ENCODE results near the gene NAT16.
"Not testable (repeated sequence)": the region's sequence is repeated elsewhere in the genome, so short reads cannot be mapped to it uniquely, and the experiment has no call there.

Gene NAT16

DNA sequence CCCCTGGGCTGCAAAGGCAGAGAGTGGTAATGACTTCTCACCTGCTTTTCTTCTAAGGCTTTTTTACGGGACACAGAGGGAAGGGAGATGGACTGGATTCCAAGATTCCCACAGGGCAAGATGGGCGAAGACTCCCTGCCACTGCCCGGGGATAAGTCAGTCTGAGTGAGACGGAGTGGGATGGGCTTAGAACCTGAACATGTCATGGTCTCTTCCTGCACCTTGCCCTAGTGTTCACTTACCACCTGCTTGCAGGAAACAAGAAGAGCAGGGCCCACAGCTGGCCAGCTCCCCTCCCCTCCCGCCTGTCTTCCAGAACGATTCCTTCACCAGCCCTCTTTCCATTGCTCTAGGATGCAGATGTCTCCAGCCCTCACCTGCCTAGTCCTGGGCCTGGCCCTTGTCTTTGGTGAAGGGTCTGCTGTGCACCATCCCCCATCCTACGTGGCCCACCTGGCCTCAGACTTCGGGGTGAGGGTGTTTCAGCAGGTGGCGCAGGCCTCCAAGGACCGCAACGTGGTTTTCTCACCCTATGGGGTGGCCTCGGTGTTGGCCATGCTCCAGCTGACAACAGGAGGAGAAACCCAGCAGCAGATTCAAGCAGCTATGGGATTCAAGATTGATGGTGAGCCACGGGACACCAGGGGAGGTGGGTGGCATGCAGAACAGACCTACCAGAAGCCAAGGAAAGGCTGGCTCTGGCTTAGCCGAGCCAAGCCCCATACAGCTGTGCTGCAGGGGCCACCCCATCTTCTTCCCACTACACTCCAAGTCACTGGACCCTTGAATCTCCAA lies 51.9 kb downstream of the NAT16 start:
- DNase-seq (ENCODE audit: low read depth in 2 of 2, low spot score in 1 of 2): no peak

- no peak for DNase-seq (ENCODE audit: low read depth in 2 of 2, low spot score in 1 of 2)
These were observed 52.5 kb downstream of the NAT16 start for GRCh38 chr7:101127460-101128039.

DNA sequence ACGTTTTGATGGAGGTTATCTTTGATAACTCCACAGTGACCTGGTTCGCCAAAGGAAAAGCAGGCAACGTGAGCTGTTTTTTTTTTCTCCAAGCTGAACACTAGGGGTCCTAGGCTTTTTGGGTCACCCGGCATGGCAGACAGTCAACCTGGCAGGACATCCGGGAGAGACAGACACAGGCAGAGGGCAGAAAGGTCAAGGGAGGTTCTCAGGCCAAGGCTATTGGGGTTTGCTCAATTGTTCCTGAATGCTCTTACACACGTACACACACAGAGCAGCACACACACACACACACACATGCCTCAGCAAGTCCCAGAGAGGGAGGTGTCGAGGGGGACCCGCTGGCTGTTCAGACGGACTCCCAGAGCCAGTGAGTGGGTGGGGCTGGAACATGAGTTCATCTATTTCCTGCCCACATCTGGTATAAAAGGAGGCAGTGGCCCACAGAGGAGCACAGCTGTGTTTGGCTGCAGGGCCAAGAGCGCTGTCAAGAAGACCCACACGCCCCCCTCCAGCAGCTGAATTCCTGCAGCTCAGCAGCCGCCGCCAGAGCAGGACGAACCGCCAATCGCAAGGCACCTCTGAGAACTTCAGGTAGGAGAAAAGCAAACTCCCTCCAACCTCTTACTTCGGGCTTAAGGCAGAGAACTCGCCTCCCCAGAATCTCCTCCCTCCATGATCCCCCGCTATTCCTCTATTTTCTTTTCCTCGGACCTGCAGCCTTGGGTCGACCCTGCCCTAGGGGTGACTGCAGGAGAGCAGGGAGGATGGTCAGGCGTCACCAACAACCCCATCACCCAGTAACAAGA lies 53.2 kb downstream of the NAT16 start, which contains the start of gene SERPINE1:
TSS of gene SERPINE1 (plus strand) at position 454 of the 809 bp plus-strand sequence. CDS start 1,290 bp downstream, outside the sequence.
- peak in 1 of 2 donors; percentile 29 for DNase-seq (ENCODE audit: low read depth in 2 of 2, low spot score in 1 of 2)

GRCh38 chr7:101125989-101126650 lies 54.0 kb downstream of the NAT16 start:
- DNase-seq (ENCODE audit: low read depth in 2 of 2, low spot score in 1 of 2): no peak

DNA sequence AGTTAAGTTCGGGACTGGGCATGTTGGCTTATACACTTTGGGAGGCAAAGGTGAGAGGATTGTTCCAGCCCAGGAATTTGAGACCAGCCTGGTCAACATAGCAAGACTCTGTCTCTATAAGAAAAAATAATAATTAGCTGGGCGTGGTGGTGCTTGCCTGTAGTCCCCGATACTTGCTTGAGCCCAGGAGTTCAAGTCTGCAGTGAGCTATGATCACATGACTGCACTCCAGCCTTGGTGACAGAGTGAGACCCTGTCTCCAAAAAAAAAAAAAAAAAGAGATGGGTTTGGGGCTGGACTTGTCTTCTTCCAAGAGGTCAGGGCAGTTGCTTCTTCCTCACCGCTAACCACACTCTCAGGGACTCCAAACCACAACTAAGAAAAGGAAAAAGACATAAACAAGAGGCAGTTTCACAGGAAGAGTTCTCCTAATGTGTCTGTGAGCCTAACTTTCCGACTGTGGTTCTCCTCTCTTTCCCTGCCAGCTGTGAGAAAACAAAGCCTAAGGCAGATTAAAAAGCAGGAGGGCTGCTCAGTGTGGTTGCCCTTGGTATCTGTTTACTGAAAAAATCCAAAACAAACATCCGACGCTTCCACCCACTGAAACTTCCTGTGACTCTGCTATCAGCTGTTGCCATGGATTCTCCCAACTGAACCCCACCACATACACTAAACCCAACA lies 55.6 kb downstream of the NAT16 start:
- DNase-seq (ENCODE audit: low read depth in 2 of 2, low spot score in 1 of 2): no peak

DNA sequence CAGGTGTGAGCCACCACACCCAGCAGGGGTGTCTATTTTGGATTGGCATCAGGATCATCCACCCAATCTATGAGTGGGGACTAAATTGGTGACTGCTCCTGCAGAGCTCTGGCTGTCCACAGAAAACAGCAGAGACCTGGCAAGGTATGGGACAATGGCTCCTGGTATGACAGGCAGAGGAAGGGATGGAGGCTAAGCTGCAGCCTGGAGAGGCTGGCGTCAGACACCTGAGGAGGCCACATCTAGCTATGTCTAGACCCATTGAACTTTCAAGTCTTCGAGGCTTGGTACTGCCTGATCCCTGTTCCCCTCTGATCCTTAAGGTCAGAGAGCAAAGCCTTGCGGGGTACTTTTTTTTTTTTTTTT lies 56.4 kb downstream of the NAT16 start:
- DNase-seq (ENCODE audit: low read depth in 2 of 2, low spot score in 1 of 2): no peak

DNA sequence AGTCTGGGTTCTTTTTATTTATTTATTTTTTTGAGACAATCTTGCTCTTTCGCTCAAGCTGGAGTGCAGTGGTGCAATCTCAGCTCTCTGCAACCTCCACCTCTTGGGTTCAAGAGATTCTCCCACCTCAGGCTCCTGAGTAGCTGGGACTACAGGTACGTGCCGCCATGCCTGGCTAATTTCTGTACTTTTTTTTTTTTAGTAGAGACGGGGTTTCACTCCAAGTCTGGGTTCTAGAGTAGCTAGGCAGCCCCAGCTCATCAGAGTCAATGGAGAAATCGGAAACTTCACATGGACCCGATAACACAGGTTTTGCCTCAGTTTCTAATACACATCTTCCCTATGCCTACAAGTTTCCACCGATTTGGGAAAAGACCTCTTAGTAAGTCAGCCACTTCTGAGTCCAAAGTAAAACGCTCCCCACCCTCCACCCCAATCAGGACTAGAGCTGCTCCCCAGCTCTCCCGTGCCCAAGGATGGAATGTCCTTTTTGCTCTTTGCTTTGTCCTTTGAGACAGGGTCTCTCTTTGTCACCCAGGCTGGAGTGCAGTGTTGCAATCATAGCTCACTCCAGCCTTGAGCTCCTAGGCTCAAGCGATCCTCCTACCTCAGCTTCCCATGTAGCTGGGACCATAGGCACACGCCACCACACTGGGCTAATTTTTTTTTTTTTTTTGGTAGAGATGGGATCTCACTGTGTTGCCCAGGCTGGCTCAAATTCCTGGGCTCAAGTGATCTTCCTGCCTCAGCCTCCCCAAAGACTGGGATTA lies 57.0 kb downstream of the NAT16 start:
- DNase-seq (ENCODE audit: low read depth in 2 of 2, low spot score in 1 of 2): no peak

DNA sequence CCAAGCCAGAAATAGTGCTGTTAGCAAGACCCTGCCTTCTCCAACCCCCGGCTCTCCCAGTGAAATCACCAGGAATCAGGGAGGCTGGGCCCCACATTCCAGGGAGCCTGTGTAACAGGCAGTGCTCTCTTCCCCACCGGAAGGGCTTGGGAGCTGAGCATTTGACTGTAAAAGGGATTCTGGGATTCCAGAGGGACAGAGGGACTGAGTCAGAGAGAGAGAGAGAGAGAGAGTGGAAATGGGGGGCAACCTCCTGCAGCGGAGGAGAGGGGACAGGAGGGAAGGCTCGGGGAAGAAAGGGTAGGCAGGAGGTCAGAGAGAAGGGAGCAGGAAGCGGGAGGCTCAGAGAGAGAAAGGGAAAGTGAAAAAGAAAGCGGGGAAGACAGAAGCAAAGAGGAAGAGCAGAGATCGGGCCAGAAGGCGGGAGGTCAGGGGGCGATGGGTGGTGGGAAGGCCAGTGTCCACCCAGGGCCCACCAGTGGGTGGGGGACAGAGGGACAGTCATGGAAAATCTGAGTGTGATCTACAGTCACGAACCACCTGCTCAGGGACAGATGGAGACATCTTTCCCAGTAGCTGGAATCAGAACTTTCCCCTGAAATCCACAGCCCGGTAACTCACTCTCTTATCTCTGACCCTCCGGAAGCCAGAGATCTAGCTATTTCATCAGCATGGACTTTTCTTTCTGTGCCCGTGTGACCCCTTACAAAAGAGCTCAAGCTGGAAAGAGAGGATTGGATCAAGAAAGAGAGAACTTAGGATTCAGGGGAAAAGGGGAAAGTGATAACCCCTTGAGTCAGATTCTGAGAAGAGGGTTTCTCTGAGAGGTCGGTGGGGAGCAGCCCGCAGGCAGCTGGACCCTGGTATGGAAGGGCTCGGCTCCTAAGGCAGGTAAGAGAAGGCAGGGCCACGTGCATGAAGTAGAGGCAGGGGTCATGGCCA lies 57.8 kb downstream of the NAT16 start:
- no peak for DNase-seq (ENCODE audit: low read depth in 2 of 2, low spot score in 1 of 2)

DNA sequence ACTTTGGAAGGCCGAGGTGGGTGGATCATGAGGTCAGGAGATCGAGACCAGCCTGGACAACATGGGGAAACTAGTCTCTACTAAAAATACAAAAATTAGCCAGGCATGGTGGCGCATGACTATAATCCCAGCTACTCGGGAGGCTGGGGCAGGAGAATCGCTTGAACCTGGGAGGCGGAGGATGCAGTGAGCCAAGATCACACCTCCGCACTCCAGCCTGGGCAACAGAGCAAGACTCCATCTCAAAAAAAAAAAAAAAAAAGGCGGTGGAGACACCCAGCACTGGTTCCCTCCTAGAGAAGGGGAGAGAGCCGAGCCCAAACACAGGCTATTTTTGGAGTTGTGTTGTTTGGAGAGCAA lies 58.5 kb downstream of the NAT16 start:
- not testable (repeated sequence) for DNase-seq (ENCODE audit: low read depth in 2 of 2, low spot score in 1 of 2)

Measured in stimulated activated CD8-positive, alpha-beta memory T cell treated with anti-CD3 and anti-CD28 coated beads, Interleukin-4, amount 100 ng/mL, for 1 hour (primary cell).